ENCODE data around the gene RGS11.

RGS11 gene

DNA sequence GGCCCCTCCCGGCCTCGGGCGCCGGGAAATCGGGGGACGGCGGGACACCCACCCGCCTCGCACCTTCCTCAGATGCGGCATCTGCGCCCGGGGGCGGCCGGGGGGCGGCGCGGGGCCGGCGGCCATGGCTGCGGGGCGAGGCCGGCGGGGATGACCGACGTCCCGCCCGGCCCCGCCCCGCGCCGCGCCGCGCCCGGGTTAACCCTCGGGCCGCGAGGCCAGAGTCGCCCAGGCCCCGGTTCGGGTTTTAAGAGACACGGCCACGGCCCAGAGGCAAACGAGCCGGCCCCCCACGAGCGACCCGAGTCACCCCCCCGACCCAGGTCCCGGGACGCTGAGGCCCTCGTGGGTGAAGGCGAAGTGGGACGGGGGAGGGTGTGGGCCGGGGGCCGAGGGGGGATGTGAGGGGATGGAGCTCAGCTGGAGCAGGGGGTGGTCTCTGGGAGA lies at the start of gene RGS11:
Gene RGS11, minus strand, starts transcription at position 159 of the 447 bp plus-strand sequence. Its CDS starts 33 bp downstream, at position 126.
- DNase-seq = peak in 1 of 56 donors; percentile 25

- no peak for DNase-seq
Observed at GRCh38 chr16:324451-325334, 48.9 kb upstream of the RGS11 start.

- DNase-seq = no peak
Observed at GRCh38 chr16:324201-324450, 48.4 kb upstream of the RGS11 start.

DNA sequence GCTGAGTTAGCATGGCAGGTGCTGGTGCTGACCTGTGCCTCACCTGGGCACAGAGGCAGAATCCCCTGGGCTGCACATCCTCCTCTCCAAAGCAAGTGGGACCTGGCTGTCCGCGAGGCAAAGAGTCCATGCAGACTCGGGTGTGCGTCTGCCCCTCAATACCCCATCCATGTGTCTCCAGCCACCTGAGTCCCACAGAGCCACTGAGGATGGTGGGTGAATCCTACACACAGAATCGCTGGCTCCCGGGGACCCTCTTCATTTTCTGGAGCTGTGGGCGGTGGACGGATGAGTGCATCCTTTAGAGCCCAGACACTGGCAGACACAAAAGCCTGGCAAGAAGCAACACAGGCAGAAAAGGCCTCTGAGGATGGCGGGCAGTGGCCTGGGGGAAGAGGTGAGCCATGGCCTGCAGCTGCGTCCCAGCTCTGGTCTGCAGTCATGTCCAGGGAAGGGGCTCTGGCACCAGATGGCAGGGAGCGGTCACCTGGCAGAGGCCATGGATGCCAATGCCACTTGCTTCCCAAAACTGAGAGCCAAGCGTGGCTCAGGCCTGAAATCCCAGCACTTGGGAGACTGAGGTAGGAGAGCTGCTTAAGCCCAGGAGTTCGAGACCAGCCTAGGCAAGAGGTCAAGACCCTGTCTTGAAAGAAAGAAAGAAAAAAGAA lies 46.9 kb upstream of the RGS11 start:
- DNase-seq = no peak

GRCh38 chr16:321532-321931 lies 45.8 kb upstream of the RGS11 start:
- DNase-seq = no peak

GRCh38 chr16:320206-320605 lies 44.5 kb upstream of the RGS11 start:
- no peak for DNase-seq

DNA sequence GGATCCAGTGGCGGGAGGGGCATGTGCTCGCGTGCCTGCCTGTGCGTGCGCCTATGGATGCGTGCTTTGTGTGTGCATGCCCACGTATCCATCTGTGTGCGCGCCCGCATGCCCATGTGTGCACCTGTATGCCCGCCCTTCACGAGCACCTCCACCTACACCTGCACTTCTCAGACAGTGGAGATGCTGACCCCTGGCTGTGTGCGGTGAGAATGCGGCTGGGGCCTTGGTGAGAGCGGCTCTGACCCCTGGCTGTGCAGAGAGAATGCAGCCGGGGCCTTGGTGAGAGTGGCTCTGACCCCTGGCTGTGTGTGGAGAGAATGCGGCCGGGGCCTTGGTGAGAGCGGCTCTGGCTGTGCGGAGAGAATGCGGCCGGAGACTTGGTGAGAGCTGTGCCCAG lies 42.9 kb upstream of the RGS11 start:
- DNase-seq = no peak

DNA sequence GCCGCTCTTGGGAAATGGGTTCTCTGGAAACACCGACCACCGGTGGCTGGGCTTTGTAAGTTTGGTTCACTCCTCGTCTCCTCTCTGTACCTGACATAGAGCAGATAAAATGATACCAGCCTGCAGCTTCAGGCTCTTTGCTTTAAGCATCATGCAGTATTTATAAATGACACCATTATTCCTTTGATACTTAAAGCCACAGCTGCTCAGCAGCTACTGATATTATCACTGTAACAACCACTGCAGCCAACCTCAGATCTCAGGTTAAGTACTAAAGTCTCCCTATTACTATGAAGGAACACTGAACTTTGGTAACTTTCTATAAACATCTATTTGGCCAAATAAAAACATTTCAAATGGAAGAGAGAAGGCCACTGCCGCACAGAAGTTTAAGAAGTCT lies 41.8 kb upstream of the RGS11 start:
- DNase-seq = no peak

- no peak for DNase-seq
Observed at GRCh38 chr16:316741-317464, 41.2 kb upstream of the RGS11 start.

- DNase-seq = no peak
Observed at GRCh38 chr16:314795-315299, 39.1 kb upstream of the RGS11 start.

DNA sequence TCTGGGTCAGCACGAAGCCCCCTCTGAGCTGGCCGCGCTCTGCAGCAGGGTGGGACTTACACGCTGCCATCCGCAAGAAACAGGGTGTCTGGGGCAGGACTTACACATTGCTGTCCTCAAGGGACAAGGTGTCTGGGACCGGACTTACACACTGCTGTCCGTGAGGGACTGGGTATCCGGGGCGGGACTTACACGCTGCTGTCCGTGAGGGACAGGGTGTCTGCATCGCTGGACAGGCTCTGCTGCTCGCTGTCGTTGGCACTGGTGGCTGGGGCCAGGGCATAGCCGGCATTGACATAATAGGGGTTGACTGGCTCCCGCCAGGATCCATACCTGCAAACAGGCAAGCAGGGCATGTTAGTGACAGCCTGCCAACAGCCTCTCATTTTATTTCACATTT lies 38.6 kb upstream of the RGS11 start:
- DNase-seq = no peak

GRCh38 chr16:311725-312124 lies 36.0 kb upstream of the RGS11 start:
- DNase-seq = no peak

GRCh38 chr16:309476-309875 lies 33.7 kb upstream of the RGS11 start:
- DNase-seq = no peak

DNA sequence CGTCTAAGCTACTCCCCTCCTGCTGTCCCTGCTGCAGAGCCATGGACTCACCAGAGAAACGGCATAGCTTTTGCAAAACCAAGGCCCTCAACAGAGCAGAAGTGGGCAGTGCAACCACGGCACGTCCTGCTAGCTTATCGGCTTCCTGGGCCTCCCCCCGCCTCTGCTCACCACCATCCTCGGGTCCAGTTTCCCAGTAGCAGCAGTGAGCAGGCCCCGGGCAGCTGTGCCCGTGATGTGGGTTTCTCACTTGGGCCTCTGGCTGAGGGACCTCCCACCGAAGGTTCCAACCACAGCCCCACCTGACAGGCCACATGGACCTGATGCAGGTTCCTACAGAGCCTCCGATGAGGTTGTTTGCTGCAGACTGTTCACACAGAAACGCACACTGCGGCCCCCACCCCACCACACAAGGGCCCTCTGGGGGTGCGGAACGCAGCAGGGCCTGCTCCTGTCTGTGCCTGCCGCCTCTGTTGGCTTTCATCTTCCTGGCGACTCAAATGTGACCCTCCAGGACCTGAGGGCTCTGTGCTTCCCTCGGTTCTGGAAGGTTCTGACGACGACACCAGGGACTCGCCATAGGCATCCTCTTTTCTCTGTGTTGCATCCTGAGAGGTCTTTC lies 32.1 kb upstream of the RGS11 start:
- no peak for DNase-seq

- no peak for DNase-seq
Observed at GRCh38 chr16:306911-307370, 31.2 kb upstream of the RGS11 start.

DNA sequence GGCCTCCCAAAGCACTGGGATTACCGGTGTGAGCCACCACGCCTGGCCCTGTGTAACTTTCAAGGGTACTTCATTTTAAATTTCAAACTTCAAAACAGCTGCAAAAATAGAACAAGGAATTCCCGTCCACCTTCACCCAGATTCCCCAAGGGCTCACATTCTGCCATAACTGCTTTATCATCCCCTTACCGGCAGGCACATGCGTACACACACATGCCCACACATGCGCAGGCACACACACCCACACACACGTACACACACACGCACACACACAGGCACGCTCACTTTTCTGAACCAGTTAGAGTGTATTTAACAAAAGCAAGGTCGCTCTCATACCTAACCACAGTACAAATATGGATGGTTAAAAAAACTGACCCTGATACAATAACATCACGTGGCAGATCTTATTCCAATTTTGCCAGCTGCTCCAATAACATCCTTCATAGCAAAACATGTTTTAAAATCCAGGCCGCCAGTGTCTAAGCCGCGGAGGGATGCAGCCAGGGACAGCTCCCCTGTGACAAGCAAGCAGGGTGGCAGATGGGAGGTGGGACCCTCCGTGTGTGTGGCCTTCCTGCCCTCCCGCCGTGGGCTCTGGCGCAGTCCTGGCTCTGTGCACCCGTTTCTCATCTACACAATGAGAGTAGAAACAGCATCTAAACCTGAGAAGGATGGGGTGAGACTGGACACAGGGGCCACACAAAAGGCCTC lies 30.3 kb upstream of the RGS11 start:
- peak in 23 of 56 donors; percentile 6 to 71 (median 23) for DNase-seq

DNA sequence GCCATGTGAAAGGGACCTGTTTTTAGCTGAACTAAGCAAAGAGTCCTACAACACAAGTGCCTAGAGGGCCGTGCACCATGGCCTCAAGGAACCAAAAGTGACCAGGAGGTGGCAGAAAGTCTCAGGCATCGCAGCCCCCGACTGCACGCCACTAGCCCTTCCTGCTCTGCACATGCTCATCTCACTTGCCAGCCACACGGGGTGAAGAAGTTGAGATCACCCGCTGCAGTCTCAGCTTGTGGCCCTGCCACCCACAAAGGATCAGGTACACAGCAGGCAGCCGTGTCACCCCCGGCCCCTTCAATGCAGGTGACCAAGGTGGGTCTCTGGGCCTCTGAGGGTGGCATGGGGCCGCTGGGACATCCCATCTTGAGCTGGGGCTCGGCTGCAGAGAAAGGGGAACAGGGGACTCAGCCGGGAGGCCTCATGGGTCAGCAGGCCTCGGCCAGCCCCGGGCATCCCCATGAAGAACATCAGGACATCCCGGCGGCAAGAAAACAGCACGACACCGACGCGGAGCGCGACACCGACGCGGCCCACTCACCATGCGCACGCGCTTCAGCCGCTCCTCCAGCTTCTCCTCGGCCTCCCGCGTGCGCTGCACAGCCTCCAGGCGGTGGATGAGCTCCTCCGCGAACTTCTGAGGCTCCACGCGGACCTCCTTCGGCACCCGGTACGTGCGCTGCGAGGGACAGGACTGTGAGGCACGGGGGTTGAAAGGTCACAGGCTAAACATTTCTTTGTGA lies 28.2 kb upstream of the RGS11 start:
- DNase-seq = no peak

GRCh38 chr16:301950-302349 lies 26.2 kb upstream of the RGS11 start:
- DNase-seq = no peak

DNA sequence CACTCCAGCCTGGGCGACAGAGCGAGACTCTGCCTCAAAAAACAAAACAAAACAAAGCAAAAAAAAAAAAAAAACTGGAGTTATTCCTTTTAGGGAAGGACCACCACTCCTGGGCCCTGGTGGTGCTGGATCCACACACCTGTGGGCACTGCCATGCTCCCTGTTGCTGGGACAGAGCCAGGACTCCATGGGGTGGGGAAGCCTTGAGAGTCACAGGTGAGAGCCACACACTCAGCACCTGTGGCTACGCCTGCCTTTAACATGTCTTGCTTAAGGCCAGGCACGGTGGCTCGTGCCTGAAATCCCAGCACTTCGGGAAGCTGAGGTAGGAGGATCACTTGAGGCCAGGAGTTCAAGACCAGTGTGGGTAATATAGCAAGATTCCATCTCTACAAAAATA lies 25.5 kb upstream of the RGS11 start:
- DNase-seq = no peak

GRCh38 chr16:297832-298231 lies 22.1 kb upstream of the RGS11 start:
- no peak for DNase-seq
